ENCODE measurements around the gene RBBP6.
A peak's percentile ranks its signal among the peaks of the same experiment; 100 is the strongest.

Gene RBBP6

GRCh38 chr16:24609417-24609739, 70.0 kb downstream of the RBBP6 start:
- no CpG with 5 or more reads among the region's 4 CpGs for WGBS, 2 donors (ENCODE audit: extremely low coverage in 2 of 2, insufficient read length in 2 of 2, insufficient replicate concordance in 1 of 2)
- Histone ChIP-seq H3K4me2 (ENCODE audit: insufficient read depth, low read length, poor library complexity, severe bottlenecking) (peak overlapping the region; percentile 77), H4K8ac (ENCODE audit: low read depth, low read length) (no peak overlapping the region), H2BK12ac (ENCODE audit: low read length) (no peak overlapping the region), H2BK15ac (ENCODE audit: low read length) (peak overlapping the region; percentile 41), H2AK5ac (ENCODE audit: low read depth, low read length) (no peak overlapping the region), H2BK5ac (ENCODE audit: low read length) (no peak overlapping the region), H4K91ac (ENCODE audit: low read depth, low read length, poor library complexity) (no peak overlapping the region), H3K79me1 (ENCODE audit: low read depth, low read length) (no peaks in the 10 kb centered on the region), H3K27ac (replicated peaks; ENCODE audit: low read length) (no peak overlapping the region), H3K18ac (ENCODE audit: low read length) (peak overlapping the region; percentile 89), H3K4ac (ENCODE audit: low read length) (no peak overlapping the region), H2AFZ (ENCODE audit: low read length) (peak overlapping the region; percentile 93), H3K9me3 (replicated peaks in 1 of 2; ENCODE audit: control insufficient read depth in 2 of 2, insufficient read depth in 1 of 2, low read depth in 1 of 2, low read length in 2 of 2) (no peaks in the 10 kb centered on the region), H3K27me3 (ENCODE audit: control insufficient read depth in 3 of 3, insufficient read depth in 3 of 3, low read depth in 1 of 3, low read length in 3 of 3) (no peaks in the 10 kb centered on the region), H3K23ac (ENCODE audit: low read depth, low read length, poor library complexity) (no peak overlapping the region), H3K9ac (ENCODE audit: low read depth, low read length, poor library complexity) (no peak overlapping the region), H2BK120ac (ENCODE audit: low read depth, low read length) (no peak overlapping the region), H3K4me3 (ENCODE audit: low read length in 2 of 2) (peak overlapping the region; percentile 57 to 76), H3K36me3 (replicated peaks in 1 of 2; ENCODE audit: control insufficient read depth in 2 of 2, insufficient read depth in 2 of 2, low read length in 2 of 2) (no peaks in the 10 kb centered on the region), H3K4me1 (ENCODE audit: control insufficient read depth in 2 of 2, insufficient read depth in 1 of 2, low read depth in 1 of 2, low read length in 2 of 2) (peaks cover 3 to 4% of the 10 kb centered on the region in 2 donors), H3K14ac (ENCODE audit: low read length) (peak overlapping the region; percentile 23)
- DNase-seq (ENCODE audit: low spot score): no peak

- H3K36me3 ChIP-seq (replicated peaks in 1 of 2; ENCODE audit: control insufficient read depth in 2 of 2, insufficient read depth in 2 of 2, low read length in 2 of 2): no peaks in the 10 kb centered on the region
- no peak overlapping the region for H2BK120ac ChIP-seq (ENCODE audit: low read depth, low read length)
- peak overlapping the region; percentile 57 to 76 for H3K4me3 ChIP-seq (ENCODE audit: low read length in 2 of 2)
- no peak overlapping the region for H2AK5ac ChIP-seq (ENCODE audit: low read depth, low read length)
- no peak overlapping the region for H4K8ac ChIP-seq (ENCODE audit: low read depth, low read length)
- no peak overlapping the region for H2BK5ac ChIP-seq (ENCODE audit: low read length)
- no peak overlapping the region for H4K91ac ChIP-seq (ENCODE audit: low read depth, low read length, poor library complexity)
- peaks cover 3 to 4% of the 10 kb centered on the region in 2 donors for H3K4me1 ChIP-seq (ENCODE audit: control insufficient read depth in 2 of 2, insufficient read depth in 1 of 2, low read depth in 1 of 2, low read length in 2 of 2)
- H2AFZ ChIP-seq (ENCODE audit: low read length): peak overlapping the region; percentile 93
- no peak overlapping the region for H3K23ac ChIP-seq (ENCODE audit: low read depth, low read length, poor library complexity)
- H3K14ac ChIP-seq (ENCODE audit: low read length): peak overlapping the region; percentile 23
- H2BK15ac ChIP-seq (ENCODE audit: low read length): peak overlapping the region; percentile 41
- no peak overlapping the region for H3K27ac ChIP-seq (replicated peaks; ENCODE audit: low read length)
- peak; percentile 44 for DNase-seq (ENCODE audit: low spot score)
- no peak overlapping the region for H2BK12ac ChIP-seq (ENCODE audit: low read length)
- no peaks in the 10 kb centered on the region for H3K9me3 ChIP-seq (replicated peaks in 1 of 2; ENCODE audit: control insufficient read depth in 2 of 2, insufficient read depth in 1 of 2, low read depth in 1 of 2, low read length in 2 of 2)
- peak overlapping the region; percentile 89 for H3K18ac ChIP-seq (ENCODE audit: low read length)
- H3K9ac ChIP-seq (ENCODE audit: low read depth, low read length, poor library complexity): peak overlapping the region; percentile 65
- H3K4ac ChIP-seq (ENCODE audit: low read length): no peak overlapping the region
- H3K27me3 ChIP-seq (ENCODE audit: control insufficient read depth in 3 of 3, insufficient read depth in 3 of 3, low read depth in 1 of 3, low read length in 3 of 3): no peaks in the 10 kb centered on the region
- H3K79me1 ChIP-seq (ENCODE audit: low read depth, low read length): no peaks in the 10 kb centered on the region
- H3K4me2 ChIP-seq (ENCODE audit: insufficient read depth, low read length, poor library complexity, severe bottlenecking): peak overlapping the region; percentile 77
- no CpG with 5 or more reads among the region's 22 CpGs for WGBS, 2 donors (ENCODE audit: extremely low coverage in 2 of 2, insufficient read length in 2 of 2, insufficient replicate concordance in 1 of 2)
Observed at GRCh38 chr16:24609740-24610415, 70.5 kb downstream of the RBBP6 start.

- no peak overlapping the region for H3K27ac ChIP-seq (replicated peaks; ENCODE audit: low read length)
- WGBS, 2 donors (ENCODE audit: extremely low coverage in 2 of 2, insufficient read length in 2 of 2, insufficient replicate concordance in 1 of 2): no CpG with 5 or more reads among the region's 13 CpGs
- H4K91ac ChIP-seq (ENCODE audit: low read depth, low read length, poor library complexity): no peak overlapping the region
- H3K23ac ChIP-seq (ENCODE audit: low read depth, low read length, poor library complexity): no peak overlapping the region
- DNase-seq (ENCODE audit: low spot score): peak; percentile 18
- peaks cover 3 to 4% of the 10 kb centered on the region in 2 donors for H3K4me1 ChIP-seq (ENCODE audit: control insufficient read depth in 2 of 2, insufficient read depth in 1 of 2, low read depth in 1 of 2, low read length in 2 of 2)
- no peaks in the 10 kb centered on the region for H3K79me1 ChIP-seq (ENCODE audit: low read depth, low read length)
- no peaks in the 10 kb centered on the region for H3K27me3 ChIP-seq (ENCODE audit: control insufficient read depth in 3 of 3, insufficient read depth in 3 of 3, low read depth in 1 of 3, low read length in 3 of 3)
- H4K8ac ChIP-seq (ENCODE audit: low read depth, low read length): no peak overlapping the region
- no peak overlapping the region for H2BK120ac ChIP-seq (ENCODE audit: low read depth, low read length)
- H2BK15ac ChIP-seq (ENCODE audit: low read length): no peak overlapping the region
- H2BK5ac ChIP-seq (ENCODE audit: low read length): no peak overlapping the region
- H3K4me2 ChIP-seq (ENCODE audit: insufficient read depth, low read length, poor library complexity, severe bottlenecking): peak overlapping the region; percentile 77
- H3K9ac ChIP-seq (ENCODE audit: low read depth, low read length, poor library complexity): peak overlapping the region; percentile 18
- peak overlapping the region; percentile 93 for H2AFZ ChIP-seq (ENCODE audit: low read length)
- H3K36me3 ChIP-seq (replicated peaks in 1 of 2; ENCODE audit: control insufficient read depth in 2 of 2, insufficient read depth in 2 of 2, low read length in 2 of 2): no peaks in the 10 kb centered on the region
- no peak overlapping the region for H2AK5ac ChIP-seq (ENCODE audit: low read depth, low read length)
- no peak overlapping the region for H3K4ac ChIP-seq (ENCODE audit: low read length)
- peak overlapping the region; percentile 19 for H3K18ac ChIP-seq (ENCODE audit: low read length)
- no peak overlapping the region for H3K14ac ChIP-seq (ENCODE audit: low read length)
- H2BK12ac ChIP-seq (ENCODE audit: low read length): no peak overlapping the region
- H3K4me3 ChIP-seq (ENCODE audit: low read length in 2 of 2): peak overlapping the region; percentile 57 to 76
- no peaks in the 10 kb centered on the region for H3K9me3 ChIP-seq (replicated peaks in 1 of 2; ENCODE audit: control insufficient read depth in 2 of 2, insufficient read depth in 1 of 2, low read depth in 1 of 2, low read length in 2 of 2)
Observed at GRCh38 chr16:24610416-24610755, 71.0 kb downstream of the RBBP6 start.

- WGBS, 2 donors (ENCODE audit: extremely low coverage in 2 of 2, insufficient read length in 2 of 2, insufficient replicate concordance in 1 of 2): no CpG with 5 or more reads among the region's 11 CpGs
- H2BK120ac ChIP-seq (ENCODE audit: low read depth, low read length): no peak overlapping the region
- H2AFZ ChIP-seq (ENCODE audit: low read length): peak overlapping the region; percentile 57
- no peak overlapping the region for H3K4me2 ChIP-seq (ENCODE audit: insufficient read depth, low read length, poor library complexity, severe bottlenecking)
- no peak overlapping the region for H3K23ac ChIP-seq (ENCODE audit: low read depth, low read length, poor library complexity)
- no peak overlapping the region for H3K18ac ChIP-seq (ENCODE audit: low read length)
- no peak overlapping the region for H2AK5ac ChIP-seq (ENCODE audit: low read depth, low read length)
- no peak overlapping the region for H3K4ac ChIP-seq (ENCODE audit: low read length)
- no peak for DNase-seq (ENCODE audit: low spot score)
- H3K9ac ChIP-seq (ENCODE audit: low read depth, low read length, poor library complexity): no peak overlapping the region
- H3K4me3 ChIP-seq (ENCODE audit: low read length in 2 of 2): no peak overlapping the region
- H3K27me3 ChIP-seq (ENCODE audit: control insufficient read depth in 3 of 3, insufficient read depth in 3 of 3, low read depth in 1 of 3, low read length in 3 of 3): no peaks in the 10 kb centered on the region
- no peak overlapping the region for H4K91ac ChIP-seq (ENCODE audit: low read depth, low read length, poor library complexity)
- no peaks in the 10 kb centered on the region for H3K9me3 ChIP-seq (replicated peaks in 1 of 2; ENCODE audit: control insufficient read depth in 2 of 2, insufficient read depth in 1 of 2, low read depth in 1 of 2, low read length in 2 of 2)
- H2BK15ac ChIP-seq (ENCODE audit: low read length): no peak overlapping the region
- H2BK12ac ChIP-seq (ENCODE audit: low read length): no peak overlapping the region
- no peak overlapping the region for H3K14ac ChIP-seq (ENCODE audit: low read length)
- H2BK5ac ChIP-seq (ENCODE audit: low read length): no peak overlapping the region
- peaks cover 3 to 4% of the 10 kb centered on the region in 2 donors for H3K4me1 ChIP-seq (ENCODE audit: control insufficient read depth in 2 of 2, insufficient read depth in 1 of 2, low read depth in 1 of 2, low read length in 2 of 2)
- no peak overlapping the region for H3K27ac ChIP-seq (replicated peaks; ENCODE audit: low read length)
- no peaks in the 10 kb centered on the region for H3K36me3 ChIP-seq (replicated peaks in 1 of 2; ENCODE audit: control insufficient read depth in 2 of 2, insufficient read depth in 2 of 2, low read length in 2 of 2)
- no peaks in the 10 kb centered on the region for H3K79me1 ChIP-seq (ENCODE audit: low read depth, low read length)
- H4K8ac ChIP-seq (ENCODE audit: low read depth, low read length): no peak overlapping the region
Observed at GRCh38 chr16:24611310-24611709, 71.9 kb downstream of the RBBP6 start.
